SK-N-SH treated with all-trans-retinoic acid at 6 μM for 48 hours (cell line): ENCODE data around the gene ERBB3.
A peak's percentile ranks its signal among the peaks of the same experiment; 100 is the strongest.

ENCODE experiments used
- ATAC-seq: fragments of 200-7000 bp; cut with Tn5 transposase; 3 replicates; pipeline ENCODE4 v1.9.1; 2020; ENCODE audit warnings: mild to moderate bottlenecking, moderate library complexity
- ARNTL ChIP-seq: fragments of 450-650 bp; formaldehyde crosslinking; IDR thresholded peaks from 2 replicates; pipeline ENCODE4 v1.5.0; 2020; ENCODE audit warnings: low read depth, mild to moderate bottlenecking, moderate library complexity, borderline replicate concordance
- BACH2 ChIP-seq: fragments of 250-450 bp; sonication (Bioruptor Pico); IDR thresholded peaks from 2 replicates; pipeline ENCODE4 v1.9.0; 2021; ENCODE audit warnings: mild to moderate bottlenecking, borderline replicate concordance
- ESRRG ChIP-seq: fragments of 250-450 bp; sonication (Bioruptor Pico); IDR thresholded peaks from 2 replicates; pipeline ENCODE4 v1.6.1; 2021; ENCODE audit warnings: mild to moderate bottlenecking
- GLIS3 ChIP-seq: fragments of 250-450 bp; sonication (Bioruptor Pico); IDR thresholded peaks from 2 replicates; pipeline ENCODE4 v1.5.0; 2020; ENCODE audit warnings: mild to moderate bottlenecking, moderate library complexity
- ISL1 ChIP-seq: fragments of 250-450 bp; sonication (Bioruptor Pico); IDR thresholded peaks from 2 replicates; pipeline ENCODE4 v2.1.2; 2022; ENCODE audit warnings: mild to moderate bottlenecking, moderate library complexity
- OSR1 ChIP-seq: fragments of 250-450 bp; sonication (Bioruptor Pico); IDR thresholded peaks from 2 replicates; pipeline ENCODE4 v1.8.0; 2022; ENCODE audit warnings: moderate library complexity, mild to moderate bottlenecking, inconsistent platforms
- RARB ChIP-seq: fragments of 250-450 bp; sonication (Bioruptor Pico); IDR thresholded peaks from 2 replicates; pipeline ENCODE4 v1.8.0; 2021; ENCODE audit warnings: mild to moderate bottlenecking, moderate library complexity
- SNAI2 ChIP-seq: fragments of 250-450 bp; sonication (Bioruptor Pico); IDR thresholded peaks from 2 replicates; pipeline ENCODE4 v1.5.0; 2020; ENCODE audit warnings: mild to moderate bottlenecking, moderate library complexity
- TCF4 ChIP-seq: fragments of 250-450 bp; sonication (Bioruptor Pico); IDR thresholded peaks from 2 replicates; pipeline ENCODE4 v1.8.0; 2021; ENCODE audit warnings: mild to moderate bottlenecking, moderate library complexity, borderline replicate concordance
- TOX ChIP-seq: fragments of 250-450 bp; sonication (Bioruptor Pico); IDR thresholded peaks from 2 replicates; pipeline ENCODE4 v1.8.0; 2021; ENCODE audit warnings: mild to moderate bottlenecking, moderate library complexity, borderline replicate concordance
- ZC3H10 ChIP-seq: fragments of 250-450 bp; sonication (Bioruptor Pico); IDR thresholded peaks from 2 replicates; pipeline ENCODE4 v1.5.1; 2021; ENCODE audit warnings: mild to moderate bottlenecking, moderate library complexity
- ZFP30 ChIP-seq: fragments of 450-650 bp; formaldehyde crosslinking; IDR thresholded peaks from 2 replicates; pipeline ENCODE4 v1.5.0; 2022; ENCODE audit warnings: mild to moderate bottlenecking, moderate library complexity
- ZNF565 ChIP-seq: fragments of 450-650 bp; formaldehyde crosslinking; conservative IDR thresholded peaks from 2 replicates; pipeline ENCODE4 v1.5.0; 2020; ENCODE audit warnings: low read depth, mild to moderate bottlenecking, moderate library complexity
- ZNF70 ChIP-seq: fragments of 450-650 bp; formaldehyde crosslinking; IDR thresholded peaks from 2 replicates; pipeline ENCODE4 v1.5.0; 2020; ENCODE audit warnings: mild to moderate bottlenecking, moderate library complexity
- ZNF8 ChIP-seq: fragments of 450-650 bp; formaldehyde crosslinking; IDR thresholded peaks from 2 replicates; pipeline ENCODE4 v1.5.0; 2020; ENCODE audit warnings: mild to moderate bottlenecking, moderate library complexity
- TF ChIP-seq, protein P1 (sequence below): fragments of 250-450 bp; sonication (Bioruptor Pico); IDR thresholded peaks from 2 replicates; pipeline ENCODE4 v1.8.0; 2020; ENCODE audit warnings: mild to moderate bottlenecking, moderate library complexity, borderline replicate concordance
- TF ChIP-seq, protein P2 (sequence below): fragments of 250-450 bp; sonication (Bioruptor Pico); IDR thresholded peaks from 2 replicates; pipeline ENCODE4 v1.8.0; 2021; ENCODE audit warnings: low read depth, mild to moderate bottlenecking, moderate library complexity, borderline replicate concordance
- TF ChIP-seq, protein P3 (sequence below): fragments of 250-450 bp; sonication (Bioruptor Pico); IDR thresholded peaks from 2 replicates; pipeline ENCODE4 v1.5.1; 2020; ENCODE audit warnings: low read depth, mild to moderate bottlenecking, moderate library complexity
- TF ChIP-seq, protein P4 (sequence below): fragments of 250-450 bp; sonication (Bioruptor Pico); IDR thresholded peaks from 2 replicates; pipeline ENCODE4 v1.5.0; 2020; ENCODE audit warnings: mild to moderate bottlenecking, moderate library complexity

Gene ERBB3

DNA sequence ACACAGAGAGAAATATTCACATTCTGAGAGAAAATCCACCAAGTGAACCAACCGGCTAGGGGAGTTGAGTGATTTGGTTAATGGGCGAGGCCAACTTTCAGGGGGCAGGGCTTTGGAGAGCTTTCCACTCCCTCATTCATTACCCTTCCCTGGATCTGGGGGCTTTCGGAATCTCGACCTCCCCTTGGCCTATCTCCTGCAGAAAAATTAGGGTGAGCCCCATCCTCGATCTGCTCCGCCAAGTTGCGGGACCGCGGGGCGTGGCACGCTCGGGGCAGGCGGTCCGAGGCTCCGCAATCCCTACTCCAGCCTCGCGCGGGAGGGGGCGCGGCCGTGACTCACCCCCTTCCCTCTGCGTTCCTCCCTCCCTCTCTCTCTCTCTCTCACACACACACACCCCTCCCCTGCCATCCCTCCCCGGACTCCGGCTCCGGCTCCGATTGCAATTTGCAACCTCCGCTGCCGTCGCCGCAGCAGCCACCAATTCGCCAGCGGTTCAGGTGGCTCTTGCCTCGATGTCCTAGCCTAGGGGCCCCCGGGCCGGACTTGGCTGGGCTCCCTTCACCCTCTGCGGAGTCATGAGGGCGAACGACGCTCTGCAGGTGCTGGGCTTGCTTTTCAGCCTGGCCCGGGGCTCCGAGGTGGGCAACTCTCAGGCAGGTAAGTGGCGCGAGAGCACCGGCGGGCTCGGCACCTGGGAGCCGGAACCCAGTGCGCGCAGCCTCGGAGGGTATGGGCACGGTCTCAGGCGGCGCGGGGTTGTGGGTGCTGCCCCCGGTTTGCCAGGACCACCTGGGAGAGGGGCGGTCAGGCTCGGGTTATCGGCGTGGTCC is at the start of gene ERBB3:
Gene ERBB3, plus strand, starts transcription at position 443 of the 833 bp plus-strand sequence. Its CDS starts 136 bp downstream, at position 579.
- TF ChIP-seq, protein P1, sequence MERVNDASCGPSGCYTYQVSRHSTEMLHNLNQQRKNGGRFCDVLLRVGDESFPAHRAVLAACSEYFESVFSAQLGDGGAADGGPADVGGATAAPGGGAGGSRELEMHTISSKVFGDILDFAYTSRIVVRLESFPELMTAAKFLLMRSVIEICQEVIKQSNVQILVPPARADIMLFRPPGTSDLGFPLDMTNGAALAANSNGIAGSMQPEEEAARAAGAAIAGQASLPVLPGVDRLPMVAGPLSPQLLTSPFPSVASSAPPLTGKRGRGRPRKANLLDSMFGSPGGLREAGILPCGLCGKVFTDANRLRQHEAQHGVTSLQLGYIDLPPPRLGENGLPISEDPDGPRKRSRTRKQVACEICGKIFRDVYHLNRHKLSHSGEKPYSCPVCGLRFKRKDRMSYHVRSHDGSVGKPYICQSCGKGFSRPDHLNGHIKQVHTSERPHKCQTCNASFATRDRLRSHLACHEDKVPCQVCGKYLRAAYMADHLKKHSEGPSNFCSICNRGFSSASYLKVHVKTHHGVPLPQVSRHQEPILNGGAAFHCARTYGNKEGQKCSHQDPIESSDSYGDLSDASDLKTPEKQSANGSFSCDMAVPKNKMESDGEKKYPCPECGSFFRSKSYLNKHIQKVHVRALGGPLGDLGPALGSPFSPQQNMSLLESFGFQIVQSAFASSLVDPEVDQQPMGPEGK: peak; percentile 70; the same call in 1 of the 2 replicates
- TF ChIP-seq OSR1 (CRISPR knock-in tag) (no peak), TOX (CRISPR knock-in tag) (no peak)
- TF ChIP-seq, protein P2, sequence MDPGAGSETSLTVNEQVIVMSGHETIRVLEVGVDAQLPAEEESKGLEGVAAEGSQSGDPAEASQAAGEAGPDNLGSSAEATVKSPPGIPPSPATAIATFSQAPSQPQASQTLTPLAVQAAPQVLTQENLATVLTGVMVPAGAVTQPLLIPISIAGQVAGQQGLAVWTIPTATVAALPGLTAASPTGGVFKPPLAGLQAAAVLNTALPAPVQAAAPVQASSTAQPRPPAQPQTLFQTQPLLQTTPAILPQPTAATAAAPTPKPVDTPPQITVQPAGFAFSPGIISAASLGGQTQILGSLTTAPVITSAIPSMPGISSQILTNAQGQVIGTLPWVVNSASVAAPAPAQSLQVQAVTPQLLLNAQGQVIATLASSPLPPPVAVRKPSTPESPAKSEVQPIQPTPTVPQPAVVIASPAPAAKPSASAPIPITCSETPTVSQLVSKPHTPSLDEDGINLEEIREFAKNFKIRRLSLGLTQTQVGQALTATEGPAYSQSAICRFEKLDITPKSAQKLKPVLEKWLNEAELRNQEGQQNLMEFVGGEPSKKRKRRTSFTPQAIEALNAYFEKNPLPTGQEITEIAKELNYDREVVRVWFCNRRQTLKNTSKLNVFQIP (CRISPR knock-in tag): no peak
- ATAC-seq: peak; percentile 80

DNA sequence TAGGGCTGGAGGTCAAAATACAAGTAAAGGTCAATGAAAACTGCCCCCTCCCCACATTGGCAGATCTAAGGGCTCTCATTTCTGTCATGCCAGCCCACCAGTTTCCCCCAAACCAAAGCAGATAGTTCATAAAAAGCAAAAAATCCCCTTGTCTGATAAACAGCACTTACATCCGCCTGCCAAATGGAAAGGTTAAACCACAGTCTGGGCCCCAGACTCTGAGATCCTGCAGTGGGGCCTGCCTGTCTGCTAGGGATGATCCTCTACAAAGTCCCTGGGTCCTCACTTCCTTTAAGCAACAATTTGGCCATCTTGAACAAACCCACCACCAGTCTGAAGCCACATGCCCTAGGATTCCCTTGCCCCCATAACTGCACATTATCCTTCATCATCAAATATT is 48.0 kb upstream of the ERBB3 start:
- TF ChIP-seq, protein P1: no peak
- TF ChIP-seq, protein P2 (CRISPR knock-in tag): no peak
- TF ChIP-seq, protein P3, sequence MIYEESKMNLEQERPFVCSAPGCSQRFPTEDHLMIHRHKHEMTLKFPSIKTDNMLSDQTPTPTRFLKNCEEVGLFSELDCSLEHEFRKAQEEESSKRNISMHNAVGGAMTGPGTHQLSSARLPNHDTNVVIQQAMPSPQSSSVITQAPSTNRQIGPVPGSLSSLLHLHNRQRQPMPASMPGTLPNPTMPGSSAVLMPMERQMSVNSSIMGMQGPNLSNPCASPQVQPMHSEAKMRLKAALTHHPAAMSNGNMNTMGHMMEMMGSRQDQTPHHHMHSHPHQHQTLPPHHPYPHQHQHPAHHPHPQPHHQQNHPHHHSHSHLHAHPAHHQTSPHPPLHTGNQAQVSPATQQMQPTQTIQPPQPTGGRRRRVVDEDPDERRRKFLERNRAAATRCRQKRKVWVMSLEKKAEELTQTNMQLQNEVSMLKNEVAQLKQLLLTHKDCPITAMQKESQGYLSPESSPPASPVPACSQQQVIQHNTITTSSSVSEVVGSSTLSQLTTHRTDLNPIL: no peak
- no peak for TF ChIP-seq TCF4 (CRISPR knock-in tag)
- no peak for TF ChIP-seq ARNTL
- no peak for TF ChIP-seq ZC3H10 (CRISPR knock-in tag)
- TF ChIP-seq RARB (CRISPR knock-in tag): no peak
- TF ChIP-seq ISL1 (CRISPR knock-in tag): no peak
- TF ChIP-seq TOX (CRISPR knock-in tag): no peak
- TF ChIP-seq BACH2 (CRISPR knock-in tag): no peak
- no peak for TF ChIP-seq ZNF70 (CRISPR knock-in tag)
- TF ChIP-seq ESRRG (CRISPR knock-in tag): no peak
- no peak for TF ChIP-seq GLIS3
- ATAC-seq: no peak

DNA sequence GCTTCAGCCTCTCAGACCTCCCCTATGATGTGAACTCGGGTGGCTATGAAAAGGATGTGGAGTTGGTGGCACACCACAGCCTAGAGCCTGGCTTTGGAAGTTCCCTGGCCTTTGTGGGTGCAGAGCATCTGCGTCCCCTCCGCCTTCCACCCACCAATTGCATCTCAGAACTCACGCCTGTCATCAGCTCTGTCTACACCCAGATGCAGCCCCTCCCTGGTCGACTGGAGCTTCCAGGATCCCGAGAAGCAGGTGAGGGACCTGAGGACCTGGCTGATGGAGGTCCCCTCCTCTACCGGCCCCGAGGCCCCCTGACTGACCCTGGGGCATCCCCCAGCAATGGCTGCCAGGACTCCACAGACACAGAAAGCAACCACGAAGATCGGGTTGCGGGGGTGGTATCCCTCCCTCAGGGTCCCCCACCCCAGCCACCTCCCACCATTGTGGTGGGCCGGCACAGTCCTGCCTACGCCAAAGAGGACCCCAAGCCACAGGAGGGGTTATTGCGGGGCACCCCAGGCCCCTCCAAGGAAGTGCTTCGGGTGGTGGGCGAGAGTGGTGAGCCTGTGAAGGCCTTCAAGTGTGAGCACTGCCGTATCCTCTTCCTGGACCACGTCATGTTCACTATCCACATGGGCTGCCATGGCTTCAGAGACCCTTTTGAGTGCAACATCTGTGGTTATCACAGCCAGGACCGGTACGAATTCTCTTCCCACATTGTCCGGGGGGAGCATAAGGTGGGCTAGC is 45.2 kb upstream of the ERBB3 start:
- TF ChIP-seq GLIS3: no peak
- no peak for TF ChIP-seq ARNTL
- TF ChIP-seq OSR1 (CRISPR knock-in tag): no peak
- TF ChIP-seq ZNF8 (CRISPR knock-in tag): no peak
- no peak for TF ChIP-seq SNAI2 (CRISPR knock-in tag)
- no peak for TF ChIP-seq ZFP30
- no peak for TF ChIP-seq ZNF565 (CRISPR knock-in tag)
- TF ChIP-seq TCF4 (CRISPR knock-in tag): no peak
- TF ChIP-seq, protein P4, sequence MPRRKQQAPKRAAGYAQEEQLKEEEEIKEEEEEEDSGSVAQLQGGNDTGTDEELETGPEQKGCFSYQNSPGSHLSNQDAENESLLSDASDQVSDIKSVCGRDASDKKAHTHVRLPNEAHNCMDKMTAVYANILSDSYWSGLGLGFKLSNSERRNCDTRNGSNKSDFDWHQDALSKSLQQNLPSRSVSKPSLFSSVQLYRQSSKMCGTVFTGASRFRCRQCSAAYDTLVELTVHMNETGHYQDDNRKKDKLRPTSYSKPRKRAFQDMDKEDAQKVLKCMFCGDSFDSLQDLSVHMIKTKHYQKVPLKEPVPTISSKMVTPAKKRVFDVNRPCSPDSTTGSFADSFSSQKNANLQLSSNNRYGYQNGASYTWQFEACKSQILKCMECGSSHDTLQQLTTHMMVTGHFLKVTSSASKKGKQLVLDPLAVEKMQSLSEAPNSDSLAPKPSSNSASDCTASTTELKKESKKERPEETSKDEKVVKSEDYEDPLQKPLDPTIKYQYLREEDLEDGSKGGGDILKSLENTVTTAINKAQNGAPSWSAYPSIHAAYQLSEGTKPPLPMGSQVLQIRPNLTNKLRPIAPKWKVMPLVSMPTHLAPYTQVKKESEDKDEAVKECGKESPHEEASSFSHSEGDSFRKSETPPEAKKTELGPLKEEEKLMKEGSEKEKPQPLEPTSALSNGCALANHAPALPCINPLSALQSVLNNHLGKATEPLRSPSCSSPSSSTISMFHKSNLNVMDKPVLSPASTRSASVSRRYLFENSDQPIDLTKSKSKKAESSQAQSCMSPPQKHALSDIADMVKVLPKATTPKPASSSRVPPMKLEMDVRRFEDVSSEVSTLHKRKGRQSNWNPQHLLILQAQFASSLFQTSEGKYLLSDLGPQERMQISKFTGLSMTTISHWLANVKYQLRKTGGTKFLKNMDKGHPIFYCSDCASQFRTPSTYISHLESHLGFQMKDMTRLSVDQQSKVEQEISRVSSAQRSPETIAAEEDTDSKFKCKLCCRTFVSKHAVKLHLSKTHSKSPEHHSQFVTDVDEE: no peak
- TF ChIP-seq, all 23 proteins: peak for 0
- no peak for ATAC-seq
